Dendritic cell treated with granulocyte-macrophage colony-stimulating factor and Interleukin-4, amounts not matched to agents 40 ng/mL and 50 ng/mL, for 4 days (primary cell): ENCODE measurements around the gene POLR2B.

Experiments used
- H3K27ac Mint-ChIP-seq: one replicate; pipeline ENCODE4 v1.8.0; 2022; ENCODE audit warnings: mild to moderate bottlenecking, mixed read lengths
- H3K27me3 Mint-ChIP-seq: one replicate; pipeline ENCODE4 v1.8.0; 2022; ENCODE audit warnings: mild to moderate bottlenecking, mixed read lengths
- H3K36me3 Mint-ChIP-seq: one replicate; pipeline ENCODE4 v1.8.0; 2022; ENCODE audit warnings: low read depth, mixed read lengths
- H3K4me1 Mint-ChIP-seq: one replicate; pipeline ENCODE4 v1.8.0; 2022; ENCODE audit warnings: low read depth, mixed read lengths
- H3K4me3 Mint-ChIP-seq: one replicate; pipeline ENCODE4 v1.8.0; 2022; ENCODE audit warnings: mild to moderate bottlenecking, moderate library complexity, mixed read lengths
- H3K9me3 Mint-ChIP-seq: one replicate; pipeline ENCODE4 v1.8.0; 2022; ENCODE audit warnings: mixed read lengths
- intact Hi-C: fragments of 100-400 bp; cut with micrococcal nuclease; formaldehyde crosslinking; loops from one replicate; pipeline ENCODE4 v1.15.0; 2022

POLR2B gene

DNA sequence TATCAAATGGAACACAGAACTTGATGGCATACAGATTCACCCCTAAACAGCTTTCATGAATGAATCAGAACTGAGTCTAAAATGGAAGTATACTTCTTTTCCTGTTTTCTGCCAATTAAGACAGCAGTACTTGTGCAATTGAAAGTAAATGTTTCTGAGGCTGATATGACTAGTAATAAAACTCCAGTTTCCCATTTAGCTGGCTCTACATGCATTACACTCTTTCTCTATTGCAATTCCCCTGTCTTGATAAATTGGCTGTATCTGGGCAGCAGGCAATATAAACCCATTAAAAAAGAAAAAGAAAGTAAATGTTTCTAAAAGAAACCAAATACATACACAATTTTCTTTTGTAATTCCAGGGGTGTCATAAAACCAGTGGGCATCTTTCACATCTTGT lies 5.9 kb upstream of the POLR2B start:
- peaks cover 10% of the 10 kb centered on the region for H3K9me3 Mint-ChIP-seq
- no peak overlapping the region for H3K27ac Mint-ChIP-seq
- H3K36me3 Mint-ChIP-seq, result peaks cover 81% of the 10 kb centered on the region
- H3K4me3 Mint-ChIP-seq, result no peak overlapping the region
- H3K27me3 Mint-ChIP-seq, result no peaks in the 10 kb centered on the region
- H3K4me1 Mint-ChIP-seq, result peaks cover 22% of the 10 kb centered on the region
- intact Hi-C loops, result no loop called here

DNA sequence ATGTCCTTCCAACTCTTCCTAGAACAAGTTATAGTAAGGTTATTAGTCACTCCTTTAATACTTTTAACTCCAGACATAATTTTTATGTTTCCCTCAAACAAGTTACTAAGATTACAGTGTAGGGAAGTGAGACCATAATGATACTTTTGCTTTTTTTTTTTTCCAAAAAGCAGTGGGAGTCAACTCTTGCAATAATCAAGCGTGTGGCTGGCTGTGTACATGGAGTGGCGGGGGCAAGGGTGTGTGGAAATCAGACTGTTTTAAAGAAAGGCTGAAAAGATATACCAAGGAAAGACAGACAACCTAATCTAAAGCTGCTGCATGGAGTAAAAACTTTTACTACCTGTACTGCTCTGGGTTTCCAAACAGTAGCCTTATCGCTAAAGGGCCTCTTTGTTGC lies 5.4 kb upstream of the POLR2B start:
- Mint-ChIP-seq H3K4me3 (no peak overlapping the region), H3K27me3 (no peaks in the 10 kb centered on the region), H3K36me3 (peaks cover 78% of the 10 kb centered on the region), H3K9me3 (peaks cover 10% of the 10 kb centered on the region), H3K4me1 (peaks cover 22% of the 10 kb centered on the region), H3K27ac (peak overlapping the region; percentile 44)
- intact Hi-C loops, result no loop called here

DNA sequence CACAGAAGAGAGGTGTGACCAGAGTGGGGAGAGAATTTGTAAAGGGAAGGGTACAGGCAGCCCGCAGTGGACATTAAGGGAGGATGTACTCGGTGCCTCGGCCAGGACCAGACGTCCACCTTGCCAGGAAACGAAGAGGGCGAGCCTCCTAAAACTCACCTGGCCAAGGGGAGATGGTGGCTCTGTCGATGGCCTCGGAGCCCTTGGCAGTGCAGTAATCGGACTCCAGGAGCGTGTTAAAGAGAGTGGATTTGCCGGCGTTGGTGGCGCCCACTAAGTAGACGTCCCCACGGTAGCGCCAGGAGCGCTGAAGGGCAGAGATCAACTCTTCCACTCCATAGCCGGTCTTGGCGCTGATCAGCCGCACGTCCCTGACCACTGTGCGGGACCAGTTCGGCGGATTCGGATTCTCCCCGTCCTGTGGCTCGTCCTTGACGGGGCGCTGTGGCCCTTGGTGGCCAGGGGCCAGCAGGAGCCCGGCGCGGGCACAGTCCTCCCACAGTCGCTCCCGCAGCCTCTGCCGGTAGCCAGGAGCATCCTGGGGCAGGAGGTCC lies 2.3 kb upstream of the POLR2B start:
- no peaks in the 10 kb centered on the region for H3K27me3 Mint-ChIP-seq
- H3K36me3 Mint-ChIP-seq, result peaks cover 64% of the 10 kb centered on the region
- intact Hi-C loops, result loop anchor here (5.0 kb wide), 2 partner anchors 1029 to 1124 kb away; partner anchors contain the start of genes CEP135 and EXOC1

DNA sequence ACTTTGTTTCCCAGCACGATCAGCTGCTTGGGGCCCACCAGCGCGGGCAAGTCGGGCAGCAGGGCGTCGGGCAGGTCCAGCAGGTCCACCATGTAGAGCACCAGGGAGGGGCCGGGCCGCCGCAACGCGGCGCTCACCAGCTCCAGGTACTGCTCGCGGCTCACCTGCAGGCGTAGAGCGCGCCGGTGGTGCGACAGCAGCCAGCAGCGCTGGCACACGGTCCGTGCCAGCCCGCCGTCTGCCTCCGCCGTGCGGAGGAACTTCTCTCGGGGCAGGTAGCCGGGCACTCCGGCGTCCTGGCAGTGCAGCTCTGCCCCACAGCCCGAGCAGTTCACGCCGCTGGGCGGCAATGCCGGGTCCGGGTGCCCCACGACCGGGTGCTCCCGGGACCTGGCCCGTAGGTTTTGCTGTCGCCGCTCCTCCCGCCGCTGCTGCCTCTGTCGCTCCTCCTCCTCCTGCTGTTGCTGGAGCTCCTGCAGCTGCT lies 1.8 kb upstream of the POLR2B start:
- peak overlapping the region; percentile 96 for H3K27ac Mint-ChIP-seq
- H3K4me1 Mint-ChIP-seq, result peaks cover 35% of the 10 kb centered on the region
- peaks cover 10% of the 10 kb centered on the region for H3K9me3 Mint-ChIP-seq
- H3K4me3 Mint-ChIP-seq, result peak overlapping the region; percentile 93
- intact Hi-C loops, result loop anchor here (1.0 to 5.0 kb wide), 3 partner anchors 68 to 1125 kb away; partner anchors contain the start of genes CEP135 and EXOC1
- H3K36me3 Mint-ChIP-seq, result peaks cover 64% of the 10 kb centered on the region
- H3K27me3 Mint-ChIP-seq, result no peaks in the 10 kb centered on the region

More for the DNA sequence above, 2.3 kb upstream of the POLR2B start:
- Mint-ChIP-seq H3K9me3 (peaks cover 10% of the 10 kb centered on the region), H3K4me3 (peak overlapping the region; percentile 93), H3K4me1 (peaks cover 30% of the 10 kb centered on the region), H3K27ac (peak overlapping the region; percentile 96)

DNA sequence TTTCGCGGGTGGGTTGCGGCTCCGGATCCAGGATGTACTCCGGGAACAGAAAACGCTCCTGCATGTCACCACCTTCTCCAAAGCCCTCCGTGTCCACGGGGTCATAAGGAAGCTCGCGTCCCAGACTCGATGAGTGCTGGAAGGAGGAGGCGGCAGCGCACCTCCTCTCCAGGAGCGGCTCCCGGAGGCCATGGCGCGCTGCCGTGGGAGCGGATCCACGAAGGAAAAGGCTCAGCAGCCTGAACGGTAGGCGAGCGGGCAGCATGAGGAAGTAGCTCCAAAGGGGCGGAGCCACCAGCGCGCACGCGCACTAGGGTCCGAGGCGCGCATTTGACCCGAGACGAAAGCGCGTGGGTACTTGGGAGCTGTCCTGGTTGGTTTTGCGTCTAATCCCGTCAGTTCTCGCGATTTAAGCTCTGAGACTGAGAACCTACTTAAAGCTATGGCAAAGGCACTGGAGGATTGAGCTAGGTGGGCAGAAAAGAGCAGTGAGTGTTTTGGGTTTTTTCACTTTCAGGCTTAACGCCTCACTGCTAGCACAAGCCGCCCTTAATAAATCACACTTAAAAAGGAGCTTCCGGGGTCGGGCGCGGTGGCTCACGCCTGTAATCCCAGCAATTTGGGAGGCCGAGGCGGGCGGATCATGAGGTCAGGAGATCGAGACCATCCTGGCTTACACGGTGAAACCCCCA lies 1.2 kb upstream of the POLR2B start, which contains the start of gene NOA1:
Gene NOA1, minus strand, starts transcription at position 286 of the 692 bp plus-strand sequence. Its CDS starts 21 bp downstream, at position 265.
- intact Hi-C loops, result loop anchor here (1.0 to 5.0 kb wide), 4 partner anchors 68 to 1125 kb away; partner anchors contain the start of genes CEP135, EXOC1 and PAICS
- H3K4me1 Mint-ChIP-seq, result peaks cover 39% of the 10 kb centered on the region
- H3K4me3 Mint-ChIP-seq, result peak within 1 kb of the TSS; percentile 93
- H3K36me3 Mint-ChIP-seq, result peaks cover 63% of the 10 kb centered on the region
- no peaks in the 10 kb centered on the region for H3K27me3 Mint-ChIP-seq
- peaks cover 10% of the 10 kb centered on the region for H3K9me3 Mint-ChIP-seq
- peak within 1 kb of the TSS; percentile 96 for H3K27ac Mint-ChIP-seq

DNA sequence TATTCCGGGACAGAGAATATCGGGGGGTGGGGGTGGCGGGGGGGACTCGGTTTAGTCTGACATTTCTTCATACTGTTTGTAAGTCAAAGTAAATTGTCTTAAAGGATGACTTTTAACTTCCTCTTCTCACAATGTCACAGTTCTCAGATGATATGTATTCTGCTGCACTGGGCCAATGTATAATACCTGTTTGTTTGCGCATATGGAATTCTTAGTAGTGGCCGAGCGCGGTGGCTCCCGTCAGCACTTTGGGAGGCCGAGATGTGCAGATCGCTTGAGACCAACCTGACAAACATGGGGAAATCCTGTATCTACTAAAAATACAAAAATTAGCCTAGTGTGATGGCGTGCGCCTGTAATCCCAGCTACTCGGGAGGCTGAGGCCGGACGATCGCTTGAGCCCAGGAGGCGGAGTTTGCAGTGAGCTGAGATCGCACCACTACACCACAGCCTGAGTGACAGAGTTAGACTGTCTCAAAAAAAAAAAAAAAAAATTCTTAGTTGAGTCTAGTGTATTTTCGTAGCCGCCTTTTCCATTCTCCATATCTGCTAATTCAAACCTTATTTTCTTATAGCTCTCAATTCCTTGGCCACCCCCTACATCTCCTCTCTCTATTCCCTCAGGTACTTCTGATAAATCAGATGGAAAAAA lies 851 bp downstream of the POLR2B start:
- Mint-ChIP-seq H3K27me3 (no peaks in the 10 kb centered on the region), H3K27ac (peak overlapping the region; percentile 96), H3K9me3 (no peaks in the 10 kb centered on the region), H3K36me3 (peaks cover 62% of the 10 kb centered on the region), H3K4me3 (peak overlapping the region; percentile 93), H3K4me1 (peaks cover 35% of the 10 kb centered on the region)
- intact Hi-C loops, result loop anchor here (2.0 to 5.0 kb wide), 3 partner anchors 543 to 1127 kb away; partner anchors contain the start of genes CEP135, EXOC1 and PAICS

DNA sequence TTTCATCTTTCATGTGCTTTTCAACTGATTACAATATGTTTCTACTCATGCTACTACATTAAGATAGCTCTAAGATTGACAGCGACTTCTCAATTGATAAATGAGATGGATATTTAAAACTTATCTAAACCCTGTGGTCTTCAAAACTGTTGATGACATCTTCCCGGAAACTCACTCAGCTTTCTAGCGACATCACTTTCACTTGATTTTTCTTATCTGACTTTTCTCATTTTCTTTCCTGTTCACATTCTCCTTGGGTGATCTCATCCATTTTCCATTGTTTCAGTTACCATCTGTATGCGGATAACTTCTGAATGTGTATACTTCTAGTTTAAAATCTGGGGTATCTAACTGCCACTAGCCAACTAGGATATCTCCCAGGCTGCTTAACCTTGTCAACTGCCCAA lies 3.1 kb downstream of the POLR2B start:
- Mint-ChIP-seq H3K27me3 (no peaks in the 10 kb centered on the region), H3K4me1 (peaks cover 24% of the 10 kb centered on the region), H3K36me3 (peaks cover 73% of the 10 kb centered on the region), H3K4me3 (no peak overlapping the region), H3K9me3 (no peaks in the 10 kb centered on the region), H3K27ac (no peak overlapping the region)
- intact Hi-C loops, result no loop called here

DNA sequence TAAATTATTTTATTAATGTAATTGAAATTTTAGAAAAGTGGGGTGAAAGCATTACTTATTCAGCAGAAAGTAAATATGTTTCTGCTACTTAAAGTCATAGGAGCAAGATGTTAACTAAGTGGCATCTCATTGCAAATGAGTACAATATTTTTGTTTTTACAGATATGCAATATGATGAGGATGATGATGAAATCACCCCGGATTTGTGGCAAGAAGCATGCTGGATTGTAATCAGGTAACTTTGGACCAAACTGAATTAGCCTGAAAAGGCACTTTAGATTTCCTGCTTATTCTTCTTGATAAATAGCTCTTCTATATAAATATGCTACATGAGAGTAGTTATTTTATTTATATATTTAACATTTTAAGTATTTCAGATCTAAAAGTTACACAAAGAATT lies 7.5 kb downstream of the POLR2B start:
- Mint-ChIP-seq H3K27me3 (no peaks in the 10 kb centered on the region), H3K9me3 (no peaks in the 10 kb centered on the region), H3K4me1 (peaks cover 36% of the 10 kb centered on the region), H3K4me3 (no peak overlapping the region), H3K36me3 (peaks cover 81% of the 10 kb centered on the region), H3K27ac (no peak overlapping the region)
- intact Hi-C loops, result no loop called here

DNA sequence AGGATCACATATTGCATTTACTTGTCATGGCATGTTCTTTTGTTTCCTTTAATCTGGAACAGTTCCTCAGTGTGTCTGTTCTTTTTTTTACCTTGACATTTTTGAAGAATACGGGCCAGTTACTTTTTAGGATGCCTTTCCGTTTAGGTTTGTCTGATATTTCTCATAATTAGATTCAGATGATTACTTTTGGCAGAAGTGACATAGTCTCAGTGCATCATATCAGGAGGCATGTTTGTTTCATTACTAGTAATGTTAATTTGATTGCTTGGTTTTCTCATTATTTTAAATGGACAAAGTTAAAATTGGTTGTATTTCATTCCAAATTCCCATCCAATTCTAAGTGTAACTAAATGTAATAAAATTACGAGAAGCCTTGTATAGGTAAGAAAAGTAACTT lies 8.3 kb downstream of the POLR2B start:
- peaks cover 37% of the 10 kb centered on the region for H3K4me1 Mint-ChIP-seq
- no peaks in the 10 kb centered on the region for H3K27me3 Mint-ChIP-seq
- no peaks in the 10 kb centered on the region for H3K9me3 Mint-ChIP-seq
- H3K36me3 Mint-ChIP-seq, result peaks cover 82% of the 10 kb centered on the region
- no peak overlapping the region for H3K4me3 Mint-ChIP-seq
- H3K27ac Mint-ChIP-seq, result no peak overlapping the region
- intact Hi-C loops, result no loop called here

DNA sequence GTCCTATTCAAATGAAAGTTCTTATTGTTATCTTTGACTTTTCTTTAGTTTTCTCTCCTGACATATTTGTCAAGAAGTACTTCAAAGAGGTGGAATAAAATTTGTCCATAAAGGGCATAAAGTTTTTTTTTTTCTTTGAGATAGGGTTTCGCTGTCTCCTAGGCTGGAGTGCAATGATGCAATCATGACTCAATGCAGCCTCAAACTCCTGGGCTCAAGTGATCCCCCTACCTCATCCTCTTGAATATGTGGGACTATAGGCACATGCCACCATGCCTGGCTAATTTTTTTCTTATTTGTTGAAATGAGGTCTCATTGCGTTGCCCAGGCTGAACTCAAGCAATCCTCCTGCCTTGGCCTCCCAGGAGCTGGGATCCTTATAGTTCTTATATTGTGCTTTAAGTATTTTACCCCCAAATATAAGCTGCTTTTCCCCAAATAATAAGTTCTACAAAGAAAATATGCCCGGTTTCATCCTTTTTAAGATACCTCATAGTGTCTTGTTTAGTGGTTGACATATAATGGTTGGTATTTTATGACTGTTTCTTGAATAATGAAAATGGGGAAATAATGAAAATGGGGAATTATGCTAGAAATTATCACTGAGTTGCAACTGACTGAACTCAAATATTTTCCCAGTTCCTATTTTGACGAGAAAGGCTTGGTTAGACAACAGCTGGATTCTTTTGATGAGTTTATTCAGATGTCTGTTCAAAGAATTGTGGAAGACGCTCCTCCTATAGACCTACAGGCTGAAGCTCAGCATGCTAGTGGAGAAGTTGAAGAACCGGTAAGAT lies 11.6 kb downstream of the POLR2B start:
- Mint-ChIP-seq H3K27ac (peak overlapping the region; percentile 69), H3K4me1 (peaks cover 27% of the 10 kb centered on the region), H3K36me3 (peaks cover 83% of the 10 kb centered on the region), H3K9me3 (no peaks in the 10 kb centered on the region), H3K27me3 (no peaks in the 10 kb centered on the region), H3K4me3 (no peak overlapping the region)
- intact Hi-C loops, result no loop called here

DNA sequence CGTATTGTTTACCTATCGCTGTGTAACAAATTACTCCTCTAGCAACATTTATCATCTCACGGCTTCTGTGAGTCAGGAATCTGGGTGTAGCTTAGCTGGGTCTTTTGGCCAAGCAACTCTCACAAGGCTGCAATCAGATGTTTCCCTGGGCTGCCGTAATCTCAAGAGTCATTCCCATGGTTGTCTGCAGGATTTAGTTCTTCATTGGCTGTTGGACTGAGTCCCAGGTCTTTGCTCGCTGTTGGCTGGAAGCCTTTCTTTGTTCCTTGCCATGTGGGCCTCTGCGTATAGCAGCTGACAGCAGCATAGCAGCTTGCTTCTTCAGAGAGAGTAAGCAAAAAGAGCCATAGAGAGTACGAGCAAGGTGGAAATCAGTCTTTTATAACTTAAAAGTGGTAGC lies 16.8 kb downstream of the POLR2B start:
- H3K27me3 Mint-ChIP-seq, result no peaks in the 10 kb centered on the region
- intact Hi-C loops, result no loop called here
- H3K4me1 Mint-ChIP-seq, result peaks cover 13% of the 10 kb centered on the region
- H3K4me3 Mint-ChIP-seq, result no peak overlapping the region
- no peaks in the 10 kb centered on the region for H3K9me3 Mint-ChIP-seq
- H3K27ac Mint-ChIP-seq, result no peak overlapping the region
- peaks cover 94% of the 10 kb centered on the region for H3K36me3 Mint-ChIP-seq

DNA sequence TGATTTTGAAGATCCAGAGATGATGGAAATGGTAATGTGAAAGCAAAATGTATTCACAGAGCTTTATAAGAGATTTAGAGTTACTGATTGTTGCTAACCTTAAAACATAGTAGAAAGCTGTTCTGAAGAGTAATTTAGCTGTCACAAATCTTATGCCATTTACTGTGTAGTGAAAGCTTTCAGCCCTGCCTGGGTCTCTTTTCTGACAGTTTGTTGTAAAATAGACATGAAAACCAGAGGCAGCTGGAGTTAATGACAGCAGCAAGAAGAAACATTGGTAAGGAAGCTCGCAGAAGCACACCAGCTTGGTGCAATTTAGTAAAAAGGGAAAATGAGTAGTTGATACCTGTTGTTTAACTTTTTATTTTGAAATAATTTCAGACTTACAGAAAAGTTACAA lies 21.1 kb downstream of the POLR2B start:
- no peaks in the 10 kb centered on the region for H3K27me3 Mint-ChIP-seq
- H3K27ac Mint-ChIP-seq, result no peak overlapping the region
- intact Hi-C loops, result no loop called here
- no peak overlapping the region for H3K4me3 Mint-ChIP-seq
- peaks cover 99% of the 10 kb centered on the region for H3K36me3 Mint-ChIP-seq
- H3K4me1 Mint-ChIP-seq, result no peaks in the 10 kb centered on the region
- no peaks in the 10 kb centered on the region for H3K9me3 Mint-ChIP-seq

DNA sequence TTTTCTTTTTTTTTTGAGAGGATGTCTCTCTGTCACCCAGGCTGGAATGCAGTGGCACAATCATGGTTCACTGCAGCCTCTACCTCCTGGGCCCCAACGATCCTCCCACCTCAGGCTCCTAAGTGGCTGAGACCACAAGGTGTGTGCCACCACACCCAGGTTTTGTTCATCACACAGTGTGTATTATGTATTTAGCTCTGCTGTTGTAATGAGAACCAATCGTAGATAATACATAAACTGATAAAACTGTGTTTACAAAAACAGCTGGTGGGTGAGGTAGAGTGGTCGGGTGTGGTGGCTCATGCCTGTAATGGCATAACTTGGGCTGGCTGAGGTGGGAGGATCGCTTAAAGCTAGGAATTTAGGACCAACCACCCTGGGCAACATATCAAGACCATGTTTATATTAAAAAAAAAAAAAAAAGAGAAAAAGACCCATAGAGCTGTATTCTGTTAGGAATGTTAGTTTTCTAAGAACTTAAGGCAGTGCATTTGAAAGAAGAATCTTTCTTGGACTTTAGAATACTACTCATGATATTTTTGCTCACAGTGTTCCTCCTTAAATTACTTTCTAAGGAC lies 34.9 kb downstream of the POLR2B start:
- Mint-ChIP-seq H3K36me3 (peaks cover 91% of the 10 kb centered on the region), H3K9me3 (no peaks in the 10 kb centered on the region), H3K4me3 (no peak overlapping the region), H3K4me1 (no peaks in the 10 kb centered on the region), H3K27ac (no peak overlapping the region), H3K27me3 (no peaks in the 10 kb centered on the region)
- intact Hi-C loops, result loop anchor here (10.0 kb wide), 2 partner anchors 1129 to 1589 kb away; no protein-coding TSS in a partner anchor
